GM20431 (cell line): Measurements from ENCODE around the gene EIF4G1.

Source experiments
- in situ Hi-C: fragments of 300-500 bp; cut with MseI, MboI; formaldehyde crosslinking; loops from one replicate; pipeline ENCODE4 v1.15.0; 2020; ENCODE audit warnings: low sequenced_read_pairs; ENCODE audit not compliant: unreplicated experiment

Gene EIF4G1

DNA sequence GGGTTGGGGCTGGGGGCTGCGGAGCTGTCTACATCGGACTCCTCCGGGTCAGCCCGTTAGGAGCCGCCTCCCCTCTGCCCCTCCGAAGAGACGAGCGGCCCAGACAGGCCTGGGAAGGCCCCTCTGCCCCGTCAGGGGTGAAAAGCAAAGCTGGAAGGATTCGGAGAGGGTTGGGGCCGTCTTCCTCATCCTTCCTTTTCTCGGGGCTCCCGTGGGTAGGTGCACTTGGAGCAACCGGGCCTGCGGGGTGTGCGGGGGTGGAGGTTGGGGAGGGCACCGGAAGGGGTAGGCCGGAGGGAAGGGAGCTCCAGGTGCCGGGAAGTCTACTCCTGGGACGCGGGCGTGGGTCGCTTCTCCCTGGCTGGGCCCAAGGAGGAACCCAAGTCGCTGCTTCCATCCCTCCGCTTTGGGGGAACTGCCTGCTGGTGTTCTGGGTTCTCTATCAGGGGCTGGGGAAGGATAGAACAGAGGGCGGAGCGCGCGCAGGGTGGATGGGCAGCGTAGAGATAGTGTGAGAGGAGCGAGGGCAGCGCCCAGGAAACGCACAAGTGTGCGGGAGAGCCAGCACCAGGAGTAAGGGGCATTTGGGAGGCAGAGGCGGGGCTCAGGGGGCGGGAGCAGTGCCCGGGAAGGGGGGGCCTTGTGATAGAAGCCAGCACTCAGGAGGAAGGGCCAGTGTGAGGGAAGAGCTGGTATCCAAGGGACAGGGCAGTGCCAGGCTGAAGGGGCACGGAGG is 47.7 kb downstream of the EIF4G1 start:
- in situ Hi-C loops = no loop called here

DNA sequence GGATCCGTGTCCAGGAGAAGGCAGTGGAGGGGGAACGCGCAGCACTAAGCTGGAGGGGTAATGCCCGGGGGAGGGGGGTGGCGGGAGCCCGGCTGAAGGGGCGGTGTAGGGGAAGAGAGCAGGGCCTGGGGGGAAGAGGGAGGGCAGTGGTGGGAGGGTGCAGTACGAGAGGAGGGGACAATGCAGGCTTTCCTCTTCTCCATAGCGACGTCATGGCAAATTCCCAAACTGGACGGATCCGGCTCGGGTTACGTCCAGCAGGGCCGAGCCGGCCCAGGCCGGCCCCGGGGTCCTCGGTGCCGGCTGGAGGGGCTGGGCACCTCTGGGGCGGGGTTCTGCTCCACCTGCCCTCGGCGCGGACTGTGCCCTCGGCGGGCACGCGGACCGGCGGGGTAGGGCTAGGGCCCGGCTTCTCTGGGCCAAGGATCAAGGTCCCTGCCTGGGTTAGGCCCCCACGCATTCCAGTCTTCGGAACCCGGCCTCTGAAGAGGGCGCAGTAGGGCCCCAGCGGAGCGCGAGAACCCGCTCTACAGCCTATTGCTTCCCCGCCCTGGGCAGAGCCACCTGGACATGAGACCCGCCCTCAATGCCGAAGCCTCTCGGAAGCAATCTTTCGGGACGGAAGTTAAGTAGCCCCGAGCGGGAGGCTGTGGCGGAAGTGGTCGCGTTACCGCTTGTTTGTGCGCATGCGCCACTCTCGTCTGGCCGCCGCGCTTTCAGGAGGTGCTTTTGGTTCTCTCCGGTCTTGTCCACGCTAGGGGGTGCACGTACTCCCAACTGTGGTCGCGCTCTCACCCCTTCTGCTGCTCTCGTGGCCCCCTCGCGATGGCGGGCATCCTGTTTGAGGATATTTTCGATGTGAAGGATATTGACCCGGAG is 48.5 kb downstream of the EIF4G1 start:
- in situ Hi-C loops = no loop called here

DNA sequence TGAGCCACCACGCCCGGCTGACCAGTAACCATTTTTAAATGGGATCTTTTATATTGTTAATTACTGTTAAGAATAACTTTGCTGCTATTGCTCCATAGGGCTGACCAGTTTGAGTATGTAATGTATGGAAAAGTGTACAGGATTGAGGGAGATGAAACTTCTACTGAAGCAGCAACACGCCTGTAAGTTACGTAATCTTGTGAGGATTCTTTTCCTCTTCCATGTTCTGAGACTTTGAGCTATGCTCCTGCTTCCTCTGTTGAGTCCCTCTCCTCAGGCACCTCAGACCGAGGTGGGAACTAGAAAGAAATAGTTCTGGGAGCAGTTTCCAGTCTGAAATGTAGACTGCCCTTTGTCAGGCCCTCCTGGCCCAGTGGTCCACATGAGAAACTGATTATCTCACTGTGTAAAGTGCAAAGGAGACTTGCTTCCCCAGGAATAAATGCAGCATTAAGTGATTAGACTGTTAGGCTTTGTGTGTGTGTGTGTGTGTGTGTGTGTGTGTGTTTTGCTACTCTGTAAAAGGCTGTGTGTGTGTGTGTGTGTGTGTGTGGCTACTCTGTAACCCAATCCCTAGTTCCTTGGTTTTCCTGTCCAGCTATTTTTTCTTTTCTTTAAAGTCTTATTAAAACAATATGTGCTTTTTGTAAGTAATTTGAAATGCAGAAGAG is 52.3 kb downstream of the EIF4G1 start:
- in situ Hi-C loops = no loop called here

DNA sequence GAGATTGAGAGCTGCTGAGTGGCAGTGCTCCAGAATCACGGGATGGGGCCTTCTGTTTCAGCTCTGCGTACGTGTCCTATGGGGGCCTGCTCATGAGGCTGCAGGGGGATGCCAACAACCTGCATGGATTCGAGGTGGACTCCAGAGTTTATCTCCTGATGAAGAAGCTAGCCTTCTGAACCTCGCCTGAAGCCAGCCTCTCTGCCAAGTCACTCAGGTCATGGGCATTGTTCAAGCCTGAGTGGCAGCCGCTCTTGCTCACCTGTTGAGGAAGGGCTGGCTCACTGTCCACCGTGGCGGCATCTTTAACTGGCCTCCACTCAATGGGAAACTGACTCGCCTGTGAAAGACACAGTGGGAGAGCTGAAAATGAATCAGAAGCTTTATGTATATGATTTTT is 53.7 kb downstream of the EIF4G1 start:
- in situ Hi-C loops = no loop called here

DNA sequence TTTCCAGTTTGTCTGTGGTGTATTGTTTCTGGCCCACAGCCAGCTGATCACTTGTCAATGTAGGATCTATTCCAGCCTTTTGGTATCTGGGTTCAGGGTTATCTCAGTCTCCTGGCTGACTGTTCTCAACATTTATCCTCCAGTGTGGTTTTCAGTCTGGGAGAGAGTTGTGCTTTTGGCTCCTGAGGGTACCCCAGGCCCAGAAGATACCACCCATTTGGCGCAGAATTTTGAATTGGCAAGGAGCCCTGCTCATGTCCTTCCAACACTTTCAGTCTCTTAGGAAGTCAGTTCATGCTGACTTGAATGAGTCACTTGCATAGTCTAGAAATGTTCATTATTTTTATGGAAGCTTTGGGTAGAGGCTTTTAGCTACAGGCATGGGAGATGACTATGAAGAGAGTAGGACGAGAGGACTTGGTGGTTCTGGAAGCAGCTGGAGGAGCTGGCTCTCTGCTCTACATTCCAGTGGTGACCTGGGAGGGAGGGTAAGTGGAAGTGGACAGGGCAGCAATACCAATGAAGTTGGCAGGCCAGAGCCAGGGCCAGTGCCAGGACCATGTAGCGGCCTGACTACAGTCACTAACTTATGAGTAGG is 54.3 kb downstream of the EIF4G1 start:
- in situ Hi-C loops = no loop called here

DNA sequence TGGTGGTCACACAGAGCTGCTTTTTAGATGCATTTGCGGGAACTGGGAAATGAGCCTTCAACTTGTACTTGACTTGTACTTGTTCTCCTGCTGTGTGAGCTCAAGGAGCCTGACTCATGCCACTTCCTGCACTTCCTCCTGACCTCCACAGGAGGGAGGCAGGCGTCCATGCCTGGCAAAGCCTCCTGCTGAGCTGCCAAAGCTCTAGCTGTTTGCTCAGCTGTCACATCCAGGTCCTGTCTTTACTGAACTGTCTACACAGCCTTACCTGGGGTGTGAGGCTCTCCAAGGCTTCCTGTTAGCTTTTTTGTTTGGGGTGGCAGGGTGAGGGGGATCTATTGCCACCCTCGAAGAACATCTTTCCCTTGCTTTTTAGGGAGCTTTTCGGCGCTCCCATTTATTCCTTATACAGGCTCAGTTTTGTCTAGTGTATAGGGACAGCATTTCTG is 57.2 kb downstream of the EIF4G1 start:
- in situ Hi-C loops = no loop called here

DNA sequence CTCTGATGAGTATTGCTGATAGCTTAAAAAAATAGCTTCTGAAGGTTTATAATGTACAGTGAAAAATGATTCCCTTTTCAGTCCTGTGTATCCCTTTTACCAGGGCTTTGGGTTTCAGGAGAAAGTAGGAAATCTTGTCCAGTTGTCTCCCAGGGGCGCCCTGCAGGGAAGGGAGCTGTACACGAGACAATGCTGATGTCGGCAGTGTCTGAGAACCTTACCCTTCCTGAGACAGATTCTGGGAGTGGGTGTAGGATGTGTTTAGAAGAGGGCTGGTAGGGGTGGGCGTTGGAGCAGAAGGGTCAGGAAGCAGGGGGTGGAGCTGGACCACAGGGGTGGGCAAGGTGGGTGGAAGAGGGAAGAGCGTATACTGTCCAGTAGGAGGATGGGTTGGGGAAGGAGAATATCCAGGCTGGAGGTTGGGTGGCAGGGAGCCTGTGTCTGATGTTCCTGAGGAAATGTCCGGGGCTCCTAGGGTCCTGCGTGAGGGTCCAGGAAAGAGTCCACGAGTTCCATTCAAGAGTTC is 58.0 kb downstream of the EIF4G1 start:
- in situ Hi-C loops = no loop called here

DNA sequence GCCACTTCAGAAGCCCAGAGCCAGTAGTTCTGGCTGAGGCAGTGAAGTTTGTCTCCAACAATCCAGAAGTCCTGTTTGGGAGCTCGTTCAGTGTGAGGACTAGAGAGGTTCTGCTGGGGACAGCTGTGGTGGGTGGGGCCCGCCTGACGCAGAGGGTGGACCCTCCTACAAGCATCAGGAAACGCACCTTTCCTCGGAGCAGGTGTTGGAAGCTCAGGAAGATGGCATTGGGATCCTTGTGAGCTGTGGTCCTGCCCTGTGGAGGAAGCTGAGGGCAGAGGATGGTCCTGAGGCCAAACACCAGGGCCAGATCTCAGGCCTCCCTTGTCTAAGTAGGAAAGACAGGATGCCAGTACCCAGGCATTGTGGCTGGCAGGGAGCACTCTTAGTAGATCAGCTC is 58.5 kb downstream of the EIF4G1 start:
- in situ Hi-C loops = no loop called here

DNA sequence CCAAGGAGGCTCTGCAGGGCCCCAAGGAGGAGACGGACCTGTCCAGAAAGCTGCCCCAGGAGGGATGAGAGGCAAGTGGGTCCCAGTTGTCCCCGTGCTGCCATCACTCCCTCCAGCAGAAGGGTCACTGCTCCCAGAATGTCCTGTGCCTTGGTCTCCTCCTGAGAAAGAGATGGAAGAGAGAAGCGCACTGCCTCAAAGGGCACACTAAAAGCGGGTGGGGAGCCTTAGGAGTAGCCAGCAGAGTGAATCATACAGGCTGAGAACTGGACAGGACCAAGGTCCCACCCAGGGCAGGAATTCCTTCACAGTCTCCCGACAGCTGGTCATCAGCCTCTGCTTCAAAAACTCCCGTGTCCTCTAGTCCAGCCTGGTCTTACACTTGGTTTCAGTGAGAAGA is 59.0 kb downstream of the EIF4G1 start:
- in situ Hi-C loops = no loop called here

DNA sequence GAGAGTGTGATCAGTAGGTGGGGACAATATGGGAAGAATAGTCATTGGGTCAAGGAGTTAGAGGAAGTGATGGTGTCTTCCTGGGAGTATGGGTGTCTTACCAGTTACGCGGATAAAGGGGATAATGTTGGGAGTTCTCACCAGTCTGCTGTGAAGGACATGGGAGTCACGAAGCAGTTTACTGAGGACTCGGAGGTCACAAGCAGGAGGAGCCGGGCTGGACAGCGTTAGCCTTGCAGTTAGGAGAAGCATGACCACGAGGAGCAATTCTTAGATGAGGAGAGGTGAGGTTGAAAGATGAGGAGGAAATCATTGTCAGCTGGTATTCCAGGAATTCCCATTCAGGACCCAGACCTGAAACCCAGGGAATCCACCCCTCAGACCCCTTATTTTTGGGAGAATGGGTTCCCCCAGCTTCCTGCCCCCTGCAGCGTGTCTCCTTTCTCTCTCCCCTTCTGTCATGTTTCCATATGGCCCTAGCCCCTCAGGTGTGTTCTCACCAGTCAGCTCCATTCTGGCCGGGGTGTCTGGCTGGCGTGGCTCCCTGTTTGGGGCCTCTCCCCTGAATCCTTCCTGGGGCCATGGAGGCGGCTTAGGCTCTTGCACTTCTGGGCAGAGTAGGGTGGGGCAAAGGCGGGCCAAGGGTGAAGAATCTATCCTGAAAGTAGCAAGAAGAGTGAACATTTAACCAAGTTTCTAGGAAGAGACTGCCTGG is 61.5 kb downstream of the EIF4G1 start:
- in situ Hi-C loops = no loop called here

DNA sequence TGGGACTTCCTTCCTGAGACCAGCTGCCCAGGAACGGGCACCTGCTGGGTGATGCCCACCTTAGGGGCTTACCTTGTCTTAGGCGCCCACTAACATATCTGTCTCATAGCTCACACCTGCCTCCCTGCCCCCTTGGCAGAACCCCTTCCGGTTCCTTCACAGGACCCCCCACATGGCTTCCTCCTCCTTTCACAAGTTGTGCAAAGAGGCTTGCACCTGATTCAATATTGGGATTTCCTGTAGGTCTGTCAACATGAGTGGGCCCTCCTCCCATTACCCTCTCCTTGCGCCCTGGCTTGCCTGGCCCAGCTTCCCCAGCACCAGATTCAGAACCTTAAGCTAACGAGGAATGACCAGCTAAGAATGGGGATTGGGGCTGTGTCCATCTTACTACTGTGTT is 63.0 kb downstream of the EIF4G1 start:
- in situ Hi-C loops = no loop called here

DNA sequence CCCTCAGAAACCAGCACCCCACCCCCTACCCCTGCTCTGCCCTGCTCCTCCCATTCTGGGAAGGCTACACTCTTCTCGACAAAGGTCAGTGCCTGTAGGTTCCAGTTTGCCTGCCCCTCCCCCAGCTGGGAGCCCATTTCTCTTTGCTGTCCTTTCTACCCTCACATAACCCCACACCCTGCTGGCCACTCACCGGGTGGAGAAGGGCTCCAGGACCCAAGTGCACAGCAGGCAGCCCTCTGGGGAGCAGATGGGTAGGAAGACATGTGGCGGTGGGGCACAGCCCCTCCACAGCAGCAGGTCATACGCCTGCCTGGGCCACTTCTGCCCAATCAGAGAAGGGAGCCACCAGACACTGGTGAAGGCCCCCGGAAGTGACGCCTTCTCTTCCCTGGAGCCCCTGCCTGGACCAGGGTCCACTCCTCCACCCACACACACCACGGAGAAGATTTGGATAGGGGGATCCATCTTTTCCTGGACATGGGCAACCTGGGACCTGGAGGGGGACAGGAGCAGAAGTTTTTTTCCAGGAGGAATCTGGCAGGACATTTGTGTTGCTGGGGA is 63.6 kb downstream of the EIF4G1 start, which contains the start of gene THPO:
Gene THPO, minus strand, starts transcription at position 326 of the 564 bp plus-strand sequence. CDS start 1,948 bp downstream, outside the sequence.
- in situ Hi-C loops = no loop called here

DNA sequence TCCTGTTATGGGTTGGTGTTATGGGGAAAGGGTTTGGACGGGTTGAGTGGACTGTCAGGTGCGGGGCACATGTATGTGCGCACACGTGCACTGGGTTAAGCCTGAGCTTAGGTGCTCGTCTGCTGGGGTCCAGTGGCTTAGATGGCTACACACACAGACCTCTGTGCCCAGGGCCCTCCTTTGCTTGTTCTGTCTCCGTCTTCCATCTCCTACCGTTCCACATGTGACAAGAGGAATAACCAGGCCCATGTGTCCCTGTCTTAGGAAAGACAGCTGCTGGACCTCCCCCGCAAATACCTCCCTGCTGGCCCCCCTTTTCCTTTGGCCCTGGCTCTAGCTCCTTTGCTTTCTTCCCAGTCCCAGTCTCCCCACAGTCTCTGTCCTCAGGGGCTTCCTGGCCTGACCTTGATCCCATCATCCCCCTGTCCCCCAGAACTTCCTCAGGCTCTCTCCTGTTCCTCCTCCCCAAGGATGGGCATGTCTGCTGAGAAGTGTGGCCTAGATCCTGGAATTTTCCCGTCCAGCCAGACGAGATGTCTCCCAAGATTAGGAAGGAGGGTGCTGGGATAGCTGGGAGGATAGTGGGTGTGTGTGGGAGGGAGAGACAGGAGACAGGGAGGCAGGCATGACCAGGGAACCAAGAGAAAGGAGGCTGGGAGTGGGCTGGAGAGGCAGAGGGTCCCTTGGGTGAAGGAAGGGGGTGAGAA is 64.4 kb downstream of the EIF4G1 start:
- in situ Hi-C loops = no loop called here

DNA sequence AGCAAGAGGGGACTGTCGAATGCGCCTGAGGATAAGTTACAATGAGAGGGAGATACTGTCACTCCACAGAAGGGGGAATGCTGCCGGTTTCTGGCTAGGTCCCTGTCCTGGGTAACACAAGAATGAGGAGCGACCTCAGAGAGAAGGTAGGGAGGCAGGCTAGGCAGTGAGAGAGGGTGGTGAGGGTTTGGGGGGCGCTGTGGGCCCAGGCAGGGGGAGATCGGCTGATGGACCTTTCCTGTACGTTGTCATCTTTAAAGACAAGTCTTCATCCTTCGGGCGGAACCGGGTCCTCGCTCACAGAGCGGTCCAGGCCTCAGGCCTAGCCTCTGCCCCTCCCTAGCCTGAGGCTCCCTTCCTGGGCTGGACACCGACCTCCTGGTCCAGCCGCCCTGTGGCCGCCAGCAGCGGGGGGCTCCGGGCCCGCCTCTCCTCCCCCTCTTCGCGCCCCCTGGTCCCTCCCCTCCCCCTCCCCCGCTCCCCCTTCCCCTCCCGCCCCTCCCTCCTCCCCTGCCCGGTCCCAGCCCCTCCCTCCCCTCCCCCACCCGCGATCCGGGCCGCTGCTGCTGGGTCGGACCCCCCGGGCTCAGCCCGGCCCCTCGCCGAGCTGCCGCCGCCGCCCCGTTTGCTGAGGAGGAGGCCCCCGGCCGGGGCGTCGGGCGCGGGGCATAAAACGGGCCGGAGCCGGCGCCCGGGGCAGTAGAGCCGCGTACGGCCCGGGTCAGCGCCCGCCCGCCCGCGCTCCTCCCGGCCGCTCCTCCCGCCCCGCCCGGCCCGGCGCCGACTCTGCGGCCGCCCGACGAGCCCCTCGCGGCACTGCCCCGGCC is 65.2 kb downstream of the EIF4G1 start, which contains the start of gene CHRD:
Gene CHRD, plus strand, starts transcription at position 697 of the 827 bp plus-strand sequence. CDS start 265 bp downstream, outside the sequence.
- in situ Hi-C loops = no loop called here

DNA sequence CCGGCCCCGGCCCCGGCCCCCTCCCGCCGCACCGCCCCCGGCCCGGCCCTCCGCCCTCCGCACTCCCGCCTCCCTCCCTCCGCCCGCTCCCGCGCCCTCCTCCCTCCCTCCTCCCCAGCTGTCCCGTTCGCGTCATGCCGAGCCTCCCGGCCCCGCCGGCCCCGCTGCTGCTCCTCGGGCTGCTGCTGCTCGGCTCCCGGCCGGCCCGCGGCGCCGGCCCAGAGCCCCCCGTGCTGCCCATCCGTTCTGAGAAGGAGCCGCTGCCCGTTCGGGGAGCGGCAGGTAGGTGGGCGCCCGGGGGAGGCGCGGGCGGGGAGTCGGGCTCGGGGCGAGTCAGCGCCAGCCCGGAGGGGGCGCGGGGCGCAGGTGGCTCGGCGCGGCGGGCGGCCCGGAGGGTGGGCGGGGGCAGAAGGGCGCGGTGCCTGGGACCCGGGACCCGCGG is 65.8 kb downstream of the EIF4G1 start:
- in situ Hi-C loops = no loop called here

DNA sequence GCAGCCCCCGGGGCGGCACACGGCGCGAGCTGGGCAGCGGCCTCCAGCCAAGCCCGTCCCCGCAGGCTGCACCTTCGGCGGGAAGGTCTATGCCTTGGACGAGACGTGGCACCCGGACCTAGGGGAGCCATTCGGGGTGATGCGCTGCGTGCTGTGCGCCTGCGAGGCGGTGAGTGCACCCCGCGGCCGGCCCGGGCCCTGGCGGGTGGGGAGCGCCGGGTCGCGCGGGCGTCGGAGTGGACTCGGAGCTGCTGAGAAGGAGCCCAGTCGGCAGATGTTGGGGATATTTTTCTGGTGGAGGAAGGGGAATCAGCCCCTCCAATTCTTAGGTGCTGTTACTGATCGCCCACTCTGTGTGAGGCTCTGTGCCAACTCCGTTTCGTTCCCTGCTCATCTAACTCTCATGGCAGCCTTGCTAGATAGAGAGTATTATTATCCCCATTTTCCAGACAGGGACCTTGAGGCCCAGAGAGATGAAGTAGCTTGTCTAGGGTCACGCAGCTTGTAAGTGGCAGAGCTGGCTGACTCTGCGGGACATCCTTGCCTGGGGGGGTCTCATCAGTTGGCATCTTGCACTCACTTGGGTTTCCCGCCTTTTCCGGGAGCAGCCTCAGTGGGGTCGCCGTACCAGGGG is 66.3 kb downstream of the EIF4G1 start:
- in situ Hi-C loops = no loop called here
